ENCODE data around the gene KLF7.

KLF7 gene

DNA sequence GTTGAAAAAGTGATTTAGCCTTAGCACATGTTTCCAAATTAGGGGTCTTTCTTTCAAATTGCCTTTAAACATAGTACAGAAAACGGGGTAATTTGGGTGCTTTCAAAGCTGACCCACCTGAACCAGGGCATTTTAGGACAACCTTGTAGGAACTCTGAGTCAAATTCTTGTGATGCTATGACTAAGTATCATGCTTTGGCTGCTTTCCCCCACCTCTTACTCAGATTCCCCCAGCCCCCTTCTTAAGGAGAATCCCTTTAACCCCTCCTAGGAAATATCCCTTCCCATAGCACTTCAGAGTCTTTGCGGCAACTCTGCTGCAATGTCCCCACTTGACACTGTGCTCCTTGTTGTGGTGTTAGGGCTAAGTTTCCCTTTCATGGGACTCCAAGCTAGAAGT lies 18.6 kb upstream of the KLF7 start:
- H2AFZ ChIP-seq (ENCODE audit: low read depth, low read length): no peak overlapping the region
- TF ChIP-seq, protein P1, sequence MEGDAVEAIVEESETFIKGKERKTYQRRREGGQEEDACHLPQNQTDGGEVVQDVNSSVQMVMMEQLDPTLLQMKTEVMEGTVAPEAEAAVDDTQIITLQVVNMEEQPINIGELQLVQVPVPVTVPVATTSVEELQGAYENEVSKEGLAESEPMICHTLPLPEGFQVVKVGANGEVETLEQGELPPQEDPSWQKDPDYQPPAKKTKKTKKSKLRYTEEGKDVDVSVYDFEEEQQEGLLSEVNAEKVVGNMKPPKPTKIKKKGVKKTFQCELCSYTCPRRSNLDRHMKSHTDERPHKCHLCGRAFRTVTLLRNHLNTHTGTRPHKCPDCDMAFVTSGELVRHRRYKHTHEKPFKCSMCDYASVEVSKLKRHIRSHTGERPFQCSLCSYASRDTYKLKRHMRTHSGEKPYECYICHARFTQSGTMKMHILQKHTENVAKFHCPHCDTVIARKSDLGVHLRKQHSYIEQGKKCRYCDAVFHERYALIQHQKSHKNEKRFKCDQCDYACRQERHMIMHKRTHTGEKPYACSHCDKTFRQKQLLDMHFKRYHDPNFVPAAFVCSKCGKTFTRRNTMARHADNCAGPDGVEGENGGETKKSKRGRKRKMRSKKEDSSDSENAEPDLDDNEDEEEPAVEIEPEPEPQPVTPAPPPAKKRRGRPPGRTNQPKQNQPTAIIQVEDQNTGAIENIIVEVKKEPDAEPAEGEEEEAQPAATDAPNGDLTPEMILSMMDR (IDR thresholded peaks at IDR 0.05; ENCODE audit: borderline replicate concordance, extremely low read depth, low read length, poor library complexity, severe bottlenecking): no peak
- TF ChIP-seq EZH2 (IDR thresholded peaks at IDR 0.05; ENCODE audit: borderline replicate concordance, low read depth, low read length, severe bottlenecking): no peak
- no peak for ATAC-seq (ENCODE audit: insufficient read depth, low read depth)

DNA sequence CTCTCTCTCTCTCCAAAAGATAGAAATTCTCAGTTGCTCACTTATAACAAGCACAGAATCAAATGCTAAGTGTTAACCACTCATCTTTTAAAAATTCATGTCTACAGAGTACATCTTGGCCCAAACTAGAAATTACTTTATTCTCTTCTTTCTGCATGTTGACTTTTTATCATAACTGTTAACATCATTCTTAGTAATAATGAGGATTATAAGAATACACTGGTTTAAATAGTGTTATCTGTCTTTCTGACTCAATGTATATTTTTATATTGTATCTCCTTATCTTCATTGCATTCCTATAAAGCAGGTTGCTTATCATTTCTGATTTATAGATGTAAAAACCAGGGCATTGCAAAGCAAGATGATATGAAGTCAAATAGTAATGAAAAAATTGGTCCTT lies 17.8 kb upstream of the KLF7 start:
- Histone ChIP-seq H3K27ac (ENCODE audit: low read length) (no peak overlapping the region), H3K9ac (ENCODE audit: low read depth, low read length) (no peak overlapping the region), H3K36me3 (ENCODE audit: insufficient read depth, low read length) (no peaks in the 10 kb centered on the region), H3K4me1 (ENCODE audit: insufficient read depth, low read length) (no peaks in the 10 kb centered on the region), H3K9me3 (ENCODE audit: insufficient read depth, low read length, severe bottlenecking) (no peaks in the 10 kb centered on the region), H2AFZ (ENCODE audit: low read depth, low read length) (no peak overlapping the region), H3K27me3 (ENCODE audit: insufficient read depth, low read length, poor library complexity) (peaks cover 3% of the 10 kb centered on the region), H4K20me1 (ENCODE audit: insufficient read depth, low read length) (no peaks in the 10 kb centered on the region), H3K4me3 (ENCODE audit: low read depth in 1 of 2, low read length in 2 of 2) (no peak overlapping the region), H3K4me2 (ENCODE audit: insufficient read depth, low read length) (no peak overlapping the region), H3K79me2 (ENCODE audit: insufficient read depth, low read length) (no peaks in the 10 kb centered on the region)
- TF ChIP-seq, protein P1 (IDR thresholded peaks at IDR 0.05; ENCODE audit: borderline replicate concordance, extremely low read depth, low read length, poor library complexity, severe bottlenecking): no peak
- TF ChIP-seq EZH2 (IDR thresholded peaks at IDR 0.05; ENCODE audit: borderline replicate concordance, low read depth, low read length, severe bottlenecking): no peak
- ATAC-seq (ENCODE audit: insufficient read depth, low read depth) (no peak), DNase-seq (no peak)

More for the DNA sequence above, 18.6 kb upstream of the KLF7 start:
- Histone ChIP-seq H3K4me3 (ENCODE audit: low read depth in 1 of 2, low read length in 2 of 2) (no peak overlapping the region), H3K27ac (ENCODE audit: low read length) (no peak overlapping the region), H3K36me3 (ENCODE audit: insufficient read depth, low read length) (no peaks in the 10 kb centered on the region), H3K27me3 (ENCODE audit: insufficient read depth, low read length, poor library complexity) (peaks cover 7% of the 10 kb centered on the region), H3K9me3 (ENCODE audit: insufficient read depth, low read length, severe bottlenecking) (no peaks in the 10 kb centered on the region), H3K9ac (ENCODE audit: low read depth, low read length) (no peak overlapping the region), H3K79me2 (ENCODE audit: insufficient read depth, low read length) (no peaks in the 10 kb centered on the region), H3K4me1 (ENCODE audit: insufficient read depth, low read length) (no peaks in the 10 kb centered on the region), H3K4me2 (ENCODE audit: insufficient read depth, low read length) (no peak overlapping the region), H4K20me1 (ENCODE audit: insufficient read depth, low read length) (no peaks in the 10 kb centered on the region)
- no peak for DNase-seq

DNA sequence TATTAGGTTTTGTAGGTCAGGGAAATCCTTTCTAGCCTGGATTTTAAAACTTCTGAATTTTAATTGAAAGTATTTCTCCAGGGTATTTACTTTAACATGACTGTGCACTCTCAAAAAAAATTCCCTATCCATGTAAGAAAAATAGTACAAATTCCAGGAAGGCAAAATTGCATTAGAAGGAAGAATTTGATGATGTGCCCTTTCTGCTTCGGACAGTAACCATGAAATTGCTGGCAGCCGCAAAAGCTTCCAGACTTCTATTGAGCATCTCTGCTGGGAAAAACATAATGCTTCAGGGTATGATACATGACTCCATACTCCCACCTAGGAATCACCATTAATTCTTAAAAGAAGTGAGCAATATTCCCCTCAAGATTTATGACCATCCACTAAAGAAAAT lies 17.2 kb upstream of the KLF7 start:
- DNase-seq (no peak), ATAC-seq (ENCODE audit: insufficient read depth, low read depth) (no peak)
- H2AFZ ChIP-seq (ENCODE audit: low read depth, low read length): no peak overlapping the region
- H4K20me1 ChIP-seq (ENCODE audit: insufficient read depth, low read length): no peaks in the 10 kb centered on the region
- H3K4me3 ChIP-seq (ENCODE audit: low read depth in 1 of 2, low read length in 2 of 2): no peak overlapping the region
- no peaks in the 10 kb centered on the region for H3K4me1 ChIP-seq (ENCODE audit: insufficient read depth, low read length)
- H3K9me3 ChIP-seq (ENCODE audit: insufficient read depth, low read length, severe bottlenecking): no peaks in the 10 kb centered on the region
- no peak for TF ChIP-seq EZH2 (IDR thresholded peaks at IDR 0.05; ENCODE audit: borderline replicate concordance, low read depth, low read length, severe bottlenecking)
- TF ChIP-seq, protein P1 (IDR thresholded peaks at IDR 0.05; ENCODE audit: borderline replicate concordance, extremely low read depth, low read length, poor library complexity, severe bottlenecking): no peak
- no peaks in the 10 kb centered on the region for H3K79me2 ChIP-seq (ENCODE audit: insufficient read depth, low read length)
- no peaks in the 10 kb centered on the region for H3K36me3 ChIP-seq (ENCODE audit: insufficient read depth, low read length)
- H3K9ac ChIP-seq (ENCODE audit: low read depth, low read length): no peak overlapping the region
- H3K27ac ChIP-seq (ENCODE audit: low read length): no peak overlapping the region
- H3K4me2 ChIP-seq (ENCODE audit: insufficient read depth, low read length): no peak overlapping the region
- peaks cover 3% of the 10 kb centered on the region for H3K27me3 ChIP-seq (ENCODE audit: insufficient read depth, low read length, poor library complexity)

Data from DND-41 (cell line).